ENCODE measurements around the gene HIC2. TPM values are rescaled to one million over a fixed set of nuclear protein-coding genes. Genes with fewer than 3 reads are reported as not detected.

The HIC2 gene
- total and polyA plus RNA-seq, 9 of the 15 experiments (the other 6 are each of a cell fraction or from before 2014, with no cell fraction given) = 1.7 to 117 (median 35.5) TPM

- no peak for TF ChIP-seq CLOCK (CRISPR knock-in tag; IDR thresholded peaks at IDR 0.05; ENCODE audit: borderline replicate concordance)
- TF ChIP-seq ZNF444 (CRISPR knock-in tag; IDR thresholded peaks at IDR 0.05) = no peak
- no peak for TF ChIP-seq TAF7 (tag; IDR thresholded peaks at IDR 0.05)
- no peak for TF ChIP-seq E4F1 (CRISPR knock-in tag; IDR thresholded peaks at IDR 0.05; ENCODE audit: borderline replicate concordance)
- TF ChIP-seq RFX7 (CRISPR knock-in tag; IDR thresholded peaks at IDR 0.05) = no peak
- TF ChIP-seq ZSCAN29 (IDR thresholded peaks at IDR 0.05) = no peak
- no peak for TF ChIP-seq RBM17 (IDR thresholded peaks at IDR 0.05; ENCODE audit: borderline replicate concordance, low read depth, low read length)
- 0 out of 2 replicates have a peak, but pooled peaks have one; percentile 41 for TF ChIP-seq POLR2AphosphoS2 (IDR thresholded peaks at IDR 0.05; ENCODE audit: low read length)
- no peak for TF ChIP-seq CREB5 (CRISPR knock-in tag; IDR thresholded peaks at IDR 0.05)
- no peak for TF ChIP-seq NCOA4 (IDR thresholded peaks at IDR 0.05; ENCODE audit: partially characterized antibody)
- no peak for TF ChIP-seq LCOR (CRISPR knock-in tag; IDR thresholded peaks at IDR 0.05)
- 0 out of 2 replicates have a peak, but pooled peaks have one; percentile 21 for TF ChIP-seq THRAP3 (IDR thresholded peaks at IDR 0.05; ENCODE audit: borderline replicate concordance)
- peak; percentile 31 for TF ChIP-seq SMAD1 (IDR thresholded peaks at IDR 0.05; ENCODE audit: low read depth, low read length, partially characterized antibody)
- TF ChIP-seq ZNF23 (CRISPR knock-in tag; IDR thresholded peaks at IDR 0.05) = no peak
- TF ChIP-seq HMGN3 (IDR thresholded peaks at IDR 0.05; ENCODE audit: borderline replicate concordance, extremely low read depth, insufficient read length, low read depth, low read length) = peak; percentile 52
- no peak for TF ChIP-seq ZNF507 (tag; conservative IDR thresholded peaks at IDR 0.05)
- no peak for TF ChIP-seq KAT2B (IDR thresholded peaks at IDR 0.05; ENCODE audit: low read depth, low read length)
- TF ChIP-seq PRPF4 (IDR thresholded peaks at IDR 0.05; ENCODE audit: insufficient read depth, low read depth, low read length, poor library complexity, severe bottlenecking) = no peak
- no peak for TF ChIP-seq PHTF2 (CRISPR knock-in tag; IDR thresholded peaks at IDR 0.05)
- TF ChIP-seq MECOM (CRISPR knock-in tag; IDR thresholded peaks at IDR 0.05) = no peak
- TF ChIP-seq ZNF280B (CRISPR knock-in tag; IDR thresholded peaks at IDR 0.05) = no peak
- no peak for TF ChIP-seq HNRNPH1 (optimal IDR thresholded peaks at IDR 0.05; ENCODE audit: low read depth, low read length)
Measured at GRCh38 chr22:21450320-21450831, 33.2 kb downstream of the HIC2 start (continued).

Data from K562 (cell line).